GM18870 (cell line): ENCODE data around the gene VAT1.
"Not testable (repeated sequence)": the region's sequence is repeated elsewhere in the genome, so short reads cannot be mapped to it uniquely, and the experiment has no call there.

Source experiments
- ATAC-seq: cut with Tn5 transposase; IDR thresholded peaks from one replicate; pipeline ENCODE4 v1.9.1; 2021; ENCODE audit warnings: moderate library complexity; ENCODE audit not compliant: unreplicated experiment

VAT1 gene

GRCh38 chr17:43021741-43022512 lies at the start of gene VAT1:
VAT1 (minus strand) TSS chr17:43022385; CDS start chr17:43022322, 63 bp downstream.
- no peak for ATAC-seq

DNA sequence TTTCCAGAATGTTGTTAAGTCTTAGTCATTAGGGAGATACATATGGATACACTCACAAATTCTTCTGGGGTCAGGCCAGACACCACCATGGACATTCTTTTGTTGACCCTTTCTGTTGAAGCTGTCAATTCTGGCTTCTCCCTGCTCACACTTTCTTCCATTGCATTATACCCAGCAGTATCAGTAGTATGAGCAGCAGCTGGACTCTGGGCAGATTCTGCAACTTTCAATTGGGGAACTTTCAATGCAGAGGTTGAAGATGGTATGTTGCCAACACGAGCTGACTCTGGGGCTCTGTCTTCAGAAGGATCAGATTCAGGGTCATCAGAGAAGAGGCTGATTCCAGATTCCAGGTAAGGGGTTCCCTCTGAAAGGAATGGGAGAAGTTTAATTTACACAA lies 48.7 kb upstream of the VAT1 start:
- ATAC-seq: no peak

- ATAC-seq: no peak
These were observed 48.1 kb upstream of the VAT1 start for GRCh38 chr17:43070257-43070656.

DNA sequence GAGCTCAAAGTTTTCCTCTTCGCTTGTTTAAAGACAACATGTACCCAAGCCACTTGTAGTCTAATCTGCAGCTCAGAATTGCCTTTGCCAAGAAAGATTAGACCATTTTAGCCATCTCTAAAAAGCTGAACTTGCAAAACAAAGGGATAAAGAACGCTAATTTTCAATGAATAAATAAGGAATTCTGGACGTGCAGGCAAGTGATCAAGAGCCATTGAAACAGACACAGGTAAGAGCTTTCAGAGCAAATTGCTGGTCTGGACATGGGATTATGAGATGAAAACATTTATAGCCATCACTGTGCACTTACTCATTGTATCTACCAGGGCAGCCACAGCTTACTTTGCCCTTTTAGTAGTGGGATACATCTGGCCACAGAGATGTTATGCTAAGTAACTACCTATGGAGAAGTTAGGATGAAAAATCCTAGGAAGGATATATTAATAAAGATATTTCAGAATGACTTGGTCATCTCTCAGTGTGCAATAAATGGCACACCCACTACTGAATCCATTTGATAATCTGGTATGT lies 47.2 kb upstream of the VAT1 start:
- no peak for ATAC-seq

- no peak for ATAC-seq
These were observed 46.6 kb upstream of the VAT1 start for GRCh38 chr17:43068570-43069367.

- no peak for ATAC-seq
These were observed 40.9 kb upstream of the VAT1 start for GRCh38 chr17:43062984-43063638.

DNA sequence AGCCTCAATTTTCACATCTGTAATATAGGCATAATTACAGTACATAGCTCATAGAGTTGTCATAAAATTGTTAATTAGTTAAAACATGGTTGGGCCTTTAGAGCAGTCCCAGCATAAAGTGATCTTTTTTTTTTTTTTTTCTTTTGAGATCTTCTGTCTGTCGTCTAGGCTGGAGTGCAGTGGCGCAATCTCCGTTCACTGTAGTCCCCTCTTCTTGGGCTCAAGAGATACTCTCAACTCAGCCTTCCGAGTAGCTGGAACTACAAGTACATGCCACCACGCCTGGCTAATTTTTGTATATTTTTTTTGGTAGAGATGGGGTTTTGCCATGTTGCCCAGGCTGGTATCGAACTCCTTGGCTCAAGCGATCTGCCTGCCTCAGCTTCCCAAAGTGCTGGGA lies 33.9 kb upstream of the VAT1 start:
- ATAC-seq: no peak

DNA sequence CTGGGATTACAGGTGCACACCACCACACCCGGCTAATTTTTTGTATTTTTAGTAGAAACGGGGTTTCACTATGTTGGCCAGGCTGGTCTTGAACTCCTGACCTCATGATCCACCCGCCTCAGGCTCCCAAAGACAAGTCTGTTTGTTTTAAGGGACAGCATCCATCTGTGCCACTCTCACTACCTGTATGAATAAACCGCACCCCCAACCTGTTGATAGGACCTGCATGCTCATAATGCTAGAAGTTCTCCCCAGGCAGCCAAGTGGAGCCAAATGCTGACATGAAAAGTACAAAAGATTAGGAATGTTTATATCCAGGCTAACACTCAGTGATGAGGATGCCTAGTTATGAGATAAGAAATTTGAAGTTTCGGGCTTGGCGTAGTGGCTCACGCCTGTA lies 30.8 kb upstream of the VAT1 start:
- ATAC-seq: not testable (repeated sequence)

- ATAC-seq: no peak
These were observed 29.8 kb upstream of the VAT1 start for GRCh38 chr17:43051969-43052368.

DNA sequence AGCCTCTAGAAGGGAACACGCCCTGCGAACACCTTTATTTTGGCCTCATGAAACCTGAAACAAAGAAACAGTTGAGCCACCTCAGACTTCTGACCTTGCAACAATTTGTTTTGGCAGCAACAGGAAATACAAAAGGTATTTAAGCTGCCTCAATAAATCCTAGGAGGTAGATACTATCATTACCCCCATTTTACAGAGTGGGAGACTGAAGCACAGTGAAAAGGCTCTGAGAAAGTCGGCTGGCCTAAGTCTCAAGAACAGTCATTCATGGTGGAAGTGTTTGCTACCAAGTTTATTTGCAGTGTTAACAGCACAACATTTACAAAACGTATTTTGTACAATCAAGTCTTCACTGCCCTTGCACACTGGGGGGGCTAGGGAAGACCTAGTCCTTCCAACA lies 21.8 kb upstream of the VAT1 start:
- no peak for ATAC-seq

DNA sequence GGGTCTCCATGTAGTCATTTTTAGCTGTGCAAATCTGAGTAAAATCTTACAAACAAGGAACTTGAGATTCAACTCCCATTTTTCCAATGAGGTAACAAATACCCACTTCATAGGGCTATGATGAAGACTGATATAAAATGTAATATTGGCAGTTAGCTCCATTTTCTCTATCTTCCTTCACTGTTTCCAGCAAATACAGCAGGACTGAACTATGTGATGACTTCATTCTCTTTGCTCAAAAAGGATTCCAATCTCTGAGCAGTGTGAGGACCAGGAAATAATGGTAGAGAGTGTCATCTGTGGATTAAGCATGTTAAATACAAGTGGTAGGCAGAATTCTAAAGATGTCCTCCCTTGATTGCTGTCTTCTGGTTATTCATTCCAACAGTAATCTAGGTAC lies 21.1 kb upstream of the VAT1 start:
- no peak for ATAC-seq

GRCh38 chr17:43042025-43042628 lies 19.9 kb upstream of the VAT1 start:
- no peak for ATAC-seq

GRCh38 chr17:43040655-43041054 lies 18.5 kb upstream of the VAT1 start:
- ATAC-seq: no peak

DNA sequence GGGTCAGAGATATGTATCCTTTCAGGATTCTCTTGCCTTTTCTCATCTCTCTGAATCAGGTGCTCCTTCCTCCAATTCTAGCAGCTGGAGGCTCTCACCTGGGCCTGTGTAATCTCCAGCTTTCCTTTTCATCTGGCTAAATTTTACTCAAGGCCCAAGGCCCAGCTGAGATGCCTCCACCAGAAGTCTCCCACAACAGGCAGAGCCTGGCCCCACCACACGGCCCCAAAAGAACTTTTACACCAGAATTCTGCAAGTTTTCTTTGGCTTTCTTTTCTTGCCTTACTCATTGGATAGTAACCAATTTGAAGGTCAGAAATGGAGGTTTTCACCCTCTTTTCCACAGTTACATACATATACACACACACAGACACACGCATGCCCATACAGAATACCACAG lies 17.5 kb upstream of the VAT1 start:
- no peak for ATAC-seq

- ATAC-seq: no peak
These were observed 12.7 kb upstream of the VAT1 start for GRCh38 chr17:43034894-43035293.

GRCh38 chr17:43033948-43034881 lies 12.0 kb upstream of the VAT1 start:
- ATAC-seq: no peak

GRCh38 chr17:43031666-43032065 lies 9.5 kb upstream of the VAT1 start:
- ATAC-seq: no peak

- no peak for ATAC-seq
These were observed 8.1 kb upstream of the VAT1 start for GRCh38 chr17:43030137-43030767.

DNA sequence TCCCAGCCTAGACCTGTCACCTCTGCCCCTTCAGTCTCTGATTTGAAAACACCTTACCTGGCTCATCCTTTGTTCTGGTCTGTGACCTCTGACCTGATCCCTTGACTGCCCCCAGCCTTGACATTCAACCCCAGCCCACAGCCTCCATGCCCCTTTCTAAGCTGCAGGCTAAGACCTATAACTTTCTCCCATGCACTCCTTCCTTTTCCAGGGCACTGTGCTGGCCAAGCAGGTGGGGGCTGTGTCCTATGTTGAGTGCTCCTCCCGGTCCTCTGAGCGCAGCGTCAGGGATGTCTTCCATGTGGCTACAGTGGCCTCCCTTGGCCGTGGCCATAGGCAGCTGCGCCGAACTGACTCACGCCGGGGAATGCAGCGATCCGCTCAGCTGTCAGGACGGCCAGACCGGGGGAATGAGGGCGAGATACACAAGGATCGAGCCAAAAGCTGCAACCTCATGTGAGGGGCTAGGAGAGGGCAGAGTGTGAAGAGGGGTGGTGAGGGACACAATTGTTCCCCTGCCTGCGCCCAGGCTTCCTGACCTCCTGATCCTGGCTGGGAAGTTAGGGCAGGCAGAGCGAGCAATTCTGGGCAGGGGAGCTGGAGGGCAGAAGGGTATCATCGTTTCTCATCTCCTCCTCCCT lies 6.2 kb upstream of the VAT1 start:
- ATAC-seq: no peak
